IMR-90 (cell line): ENCODE data around the gene DCDC1. TPM values are rescaled to one million over a fixed set of nuclear protein-coding genes. Genes with fewer than 3 reads are reported as not detected.

Source experiments
- ATAC-seq: fragments of 200-7000 bp; cut with Tn5 transposase; 2 replicates; pipeline ENCODE4 v1.9.1; 2020; ENCODE audit warnings: low read depth, mild to moderate bottlenecking, moderate library complexity
- BruUV-seq: library from RNA; stranded (reverse); fragments of 400-500 nt; replicated peaks from 2 replicates; lab custom pipeline; 2021; lab: Mats Ljungman, UMichigan
- CTCF ChIA-PET: fragments of 300-600 bp; formaldehyde crosslinking; extraction: SDS; loops from one replicate; lab custom pipeline; 2021; ENCODE audit warnings: antibody characterized with exemption; lab: Yijun Ruan, JAX
- POLR2A ChIA-PET: fragments of 300-600 bp; sonication (Branson Sonifier 250); formaldehyde crosslinking; loops from one replicate; lab custom pipeline; 2022; ENCODE audit warnings: antibody characterized with exemption; ENCODE audit not compliant: unreplicated experiment; lab: Charles Lee
- DNase-seq: peaks from one replicate; pipeline ENCODE4 v3.0.0; 2013
- H2AFZ ChIP-seq: replicated peaks from 2 replicates; pipeline ENCODE3; 2013; ENCODE audit warnings: low read length, mild to moderate bottlenecking; ENCODE audit not compliant: poor library complexity
- H2AK5ac ChIP-seq: 2 replicates; pipeline ENCODE4 v1.6.1; 2013; ENCODE audit warnings: low read depth, low read length, inconsistent platforms
- H2AK9ac ChIP-seq: replicated peaks from 2 replicates; pipeline ENCODE3; 2013; ENCODE audit warnings: mild to moderate bottlenecking, low read depth, low read length, moderate library complexity; ENCODE audit not compliant: poor library complexity
- H2BK120ac ChIP-seq: 2 replicates; pipeline ENCODE4 v1.6.1; 2013; ENCODE audit warnings: low read depth, low read length, inconsistent platforms
- H2BK15ac ChIP-seq: 3 replicates; pipeline ENCODE4 v1.6.1; 2013; ENCODE audit warnings: low read depth, low read length, inconsistent platforms
- H2BK20ac ChIP-seq: 2 replicates; pipeline ENCODE4 v1.6.1; 2013; ENCODE audit warnings: low read depth, mild to moderate bottlenecking, inconsistent platforms, low read length, moderate library complexity
- H2BK5ac ChIP-seq: 2 replicates; pipeline ENCODE4 v1.6.1; 2013; ENCODE audit warnings: mild to moderate bottlenecking, low read depth, low read length, inconsistent platforms; ENCODE audit not compliant: poor library complexity, severe bottlenecking
- H3K14ac ChIP-seq: replicated peaks from 2 replicates; pipeline ENCODE4 v1.6.1; 2013; ENCODE audit warnings: low read depth, low read length, inconsistent platforms
- H3K18ac ChIP-seq: 2 replicates; pipeline ENCODE4 v1.6.1; 2013; ENCODE audit warnings: low read depth, low read length, control low read depth
- H3K23ac ChIP-seq: 2 replicates; pipeline ENCODE4 v1.6.1; 2013; ENCODE audit warnings: low read depth, low read length, inconsistent platforms
- H3K27ac ChIP-seq: 2 replicates; pipeline ENCODE4 v1.5.1; 2013; ENCODE audit warnings: mild to moderate bottlenecking, control low read depth, low read length; ENCODE audit not compliant: insufficient read depth
- H3K27me3 ChIP-seq: 2 replicates; pipeline ENCODE4 v1.6.1; 2013; ENCODE audit warnings: low read length; ENCODE audit not compliant: control insufficient read depth, insufficient read depth
- H3K36me3 ChIP-seq: 2 replicates; pipeline ENCODE4 v1.6.1; 2013; ENCODE audit warnings: low read length, mixed read lengths; ENCODE audit not compliant: control insufficient read depth, insufficient read depth
- H3K4ac ChIP-seq: 2 replicates; pipeline ENCODE4 v1.6.1; 2013; ENCODE audit warnings: low read depth, low read length, inconsistent platforms
- H3K4me1 ChIP-seq: 2 replicates; pipeline ENCODE4 v1.6.1; 2013; ENCODE audit warnings: low read length, mixed read lengths; ENCODE audit not compliant: control insufficient read depth, insufficient read depth
- H3K4me2 ChIP-seq: 2 replicates; pipeline ENCODE4 v1.6.1; 2013; ENCODE audit warnings: low read depth, mild to moderate bottlenecking, control low read depth, low read length, moderate library complexity
- H3K4me3 ChIP-seq: 2 replicates; pipeline ENCODE4 v1.5.1; 2013; ENCODE audit warnings: low read depth, mild to moderate bottlenecking, control low read depth, low read length, moderate library complexity; ENCODE audit not compliant: insufficient read depth
- H3K56ac ChIP-seq: 2 replicates; pipeline ENCODE4 v1.6.1; 2013; ENCODE audit warnings: low read length, inconsistent platforms; ENCODE audit not compliant: insufficient read depth; ENCODE audit errors: extremely low read depth
- H3K79me1 ChIP-seq, 2 experiments: 2 replicates each; pipeline ENCODE4 v1.6.1; 2013; ENCODE audit warnings: low read length in 2 of 2, inconsistent platforms in 1 of 2, low read depth in 1 of 2
- H3K9ac ChIP-seq: 2 replicates; pipeline ENCODE4 v1.6.1; 2013; ENCODE audit warnings: low read depth, low read length, control low read depth
- H3K9me1 ChIP-seq: 2 replicates; pipeline ENCODE4 v1.6.1; 2013; ENCODE audit warnings: low read length, inconsistent platforms; ENCODE audit not compliant: insufficient read depth
- H3K9me3 ChIP-seq: 2 replicates; pipeline ENCODE4 v1.6.1; 2013; ENCODE audit warnings: low read length; ENCODE audit not compliant: control insufficient read depth, insufficient read depth
- H4K20me1 ChIP-seq: 2 replicates; pipeline ENCODE4 v1.6.1; 2013; ENCODE audit warnings: low read length, inconsistent platforms; ENCODE audit not compliant: insufficient read depth
- H4K5ac ChIP-seq: 2 replicates; pipeline ENCODE4 v1.6.1; 2013; ENCODE audit warnings: mild to moderate bottlenecking, low read depth, low read length, control low read depth
- H4K8ac ChIP-seq, 2 experiments: 2 replicates each; pipeline ENCODE4 v1.6.1; 2013; ENCODE audit warnings: low read depth in 2 of 2, low read length in 2 of 2, control low read depth in 1 of 2, inconsistent platforms in 1 of 2
- H4K91ac ChIP-seq: 2 replicates; pipeline ENCODE4 v1.6.1; 2013; ENCODE audit warnings: low read depth, low read length, inconsistent platforms; ENCODE audit not compliant: insufficient read depth
- CEBPB ChIP-seq: IDR thresholded peaks from 2 replicates; pipeline ENCODE4 v1.6.1; 2012; ENCODE audit warnings: low read depth, low read length, improper control_type of control experiment
- CHD1 ChIP-seq: IDR thresholded peaks from 2 replicates; pipeline ENCODE4 v1.6.1; 2012; ENCODE audit warnings: low read depth, low read length, improper control_type of control experiment
- ELK1 ChIP-seq: fragments of 150-350 bp; IDR thresholded peaks from 2 replicates; pipeline ENCODE4 v1.6.1; 2016; ENCODE audit warnings: low read depth, mild to moderate bottlenecking, low read length, moderate library complexity, borderline replicate concordance
- FOS ChIP-seq: fragments of 150-350 bp; IDR thresholded peaks from 2 replicates; pipeline ENCODE4 v1.6.1; 2016; ENCODE audit warnings: low read depth, low read length
- MAFK ChIP-seq: IDR thresholded peaks from 2 replicates; pipeline ENCODE4 v1.6.1; 2012; ENCODE audit warnings: low read depth, low read length, improper control_type of control experiment
- MAZ ChIP-seq: IDR thresholded peaks from 2 replicates; pipeline ENCODE4 v1.6.1; 2012; ENCODE audit warnings: low read depth, mild to moderate bottlenecking, low read length, improper control_type of control experiment, moderate library complexity, borderline replicate concordance
- MXI1 ChIP-seq: IDR thresholded peaks from 2 replicates; pipeline ENCODE4 v1.6.1; 2012; ENCODE audit warnings: low read depth, mild to moderate bottlenecking, low read length, moderate library complexity, borderline replicate concordance
- NFE2L2 ChIP-seq: fragments of 150-350 bp; IDR thresholded peaks from 2 replicates; pipeline ENCODE4 v1.6.1; 2016; ENCODE audit warnings: low read depth, mild to moderate bottlenecking, low read length
- POLR2A ChIP-seq: IDR thresholded peaks from 2 replicates; pipeline ENCODE4 v1.6.1; 2012; ENCODE audit warnings: mild to moderate bottlenecking, low read depth, low read length
- RAD21 ChIP-seq: IDR thresholded peaks from 2 replicates; pipeline ENCODE4 v1.6.1; 2012; ENCODE audit warnings: low read length, improper control_type of control experiment
- RCOR1 ChIP-seq: IDR thresholded peaks from 2 replicates; pipeline ENCODE4 v1.6.1; 2012; ENCODE audit warnings: mild to moderate bottlenecking, low read length, improper control_type of control experiment; ENCODE audit not compliant: insufficient replicate concordance
- RFX5 ChIP-seq: IDR thresholded peaks from 2 replicates; pipeline ENCODE4 v1.8.0; 2012; ENCODE audit warnings: low read depth, mild to moderate bottlenecking, low read length, moderate library complexity
- SMC3 ChIP-seq: fragments of 150-350 bp; IDR thresholded peaks from 2 replicates; pipeline ENCODE4 v1.6.1; 2016; ENCODE audit warnings: low read depth, mild to moderate bottlenecking, antibody characterized with exemption, low read length, moderate library complexity
- WGBS, 2 experiments: methylation state at CpG; one replicate each; pipeline versions ENCODE4 v1.1.5 to v1.1.7; 2013; ENCODE audit warnings: missing lambda C conversion rate in 2 of 2; ENCODE audit not compliant: insufficient read length in 1 of 2; ENCODE audit errors: extremely low coverage in 2 of 2; 5-methylcytosine and 5-hydroxymethylcytosine counted together
- dilution Hi-C: fragments of 300-500 bp; cut with HindIII; formaldehyde crosslinking; loops from one replicate; pipeline ENCODE4 v1.14.3; 2018; ENCODE audit warnings: low sequenced_read_pairs; ENCODE audit not compliant: unreplicated experiment
- in situ Hi-C: fragments of 300-500 bp; cut with MboI; formaldehyde crosslinking; loops from 3 replicates; pipeline ENCODE4 v1.14.3; 2019; ENCODE audit warnings: low sequenced_read_pairs, inconsistent platforms, mixed read lengths
- intact Hi-C: fragments of 100-400 bp; cut with micrococcal nuclease; formaldehyde crosslinking; loops from 2 replicates; pipeline ENCODE4 v1.10.0; 2022
- polyA plus RNA-seq, 3 experiments: library from polyadenylated mRNA; depleted of rRNA; stranded (reverse); fragments of >200 nt; gene quantifications; 2 replicates each; pipeline ENCODE4 v1.2.3, GENCODE V29; 2012; ENCODE audit warnings: low replicate concordance in 1 of 3
- total RNA-seq: library from RNA; depleted of rRNA; stranded (reverse); fragments of >200 nt; gene quantifications from 2 replicates; pipeline ENCODE4 v1.2.3, GENCODE V29; 2012
- TF ChIP-seq, protein P1 (sequence below): fragments of 150-350 bp; IDR thresholded peaks from 2 replicates; pipeline ENCODE4 v1.6.1; 2017; ENCODE audit warnings: mild to moderate bottlenecking, antibody characterized with exemption, low read length, low read depth

The DCDC1 gene
- total and polyA plus RNA-seq, 2 of the 4 experiments (the other 2 are of a cell fraction) = not detected

GRCh38 chr11:30935861-30936260, 433.7 kb downstream of the DCDC1 start:
- WGBS, 2 experiments = no CpG with 5 or more reads among the region's 2 CpGs
- intact Hi-C loops (no loop called here), in situ Hi-C loops (no loop called here), dilution Hi-C loops (no loop called here)
- Histone ChIP-seq H3K9ac (no peak overlapping the region), H3K27me3 (no peaks in the 10 kb centered on the region), H2AK9ac (no peak overlapping the region), H3K23ac (no peak overlapping the region), H4K5ac (no peak overlapping the region), H3K79me1 (no peaks in the 10 kb centered on the region), H2BK5ac (no peak overlapping the region), H3K9me3 (no peaks in the 10 kb centered on the region), H3K4ac (no peak overlapping the region), H4K8ac (no peak overlapping the region), H3K4me3 (no peak overlapping the region), H3K56ac (no peak overlapping the region), H3K4me2 (no peak overlapping the region), H2AFZ (no peak overlapping the region), H2BK120ac (no peak overlapping the region), H3K36me3 (no peaks in the 10 kb centered on the region), H3K9me1 (no peaks in the 10 kb centered on the region), H3K14ac (no peak overlapping the region), H3K18ac (no peak overlapping the region), H2BK15ac (no peak overlapping the region), H3K27ac (no peak overlapping the region), H2AK5ac (no peak overlapping the region), H2BK20ac (no peak overlapping the region), H4K91ac (no peak overlapping the region), H4K20me1 (no peaks in the 10 kb centered on the region), H3K4me1 (no peaks in the 10 kb centered on the region)
- TF ChIP-seq MXI1 = no peak
- TF ChIP-seq MAZ = no peak
- TF ChIP-seq CEBPB = no peak
- no peak for TF ChIP-seq RFX5
- TF ChIP-seq FOS = no peak
- no peak for TF ChIP-seq POLR2A
- TF ChIP-seq RAD21 = no peak
- TF ChIP-seq SMC3 = no peak
- TF ChIP-seq MAFK = no peak
- no peak for TF ChIP-seq ELK1
- TF ChIP-seq NFE2L2 = no peak
- TF ChIP-seq, protein P1, sequence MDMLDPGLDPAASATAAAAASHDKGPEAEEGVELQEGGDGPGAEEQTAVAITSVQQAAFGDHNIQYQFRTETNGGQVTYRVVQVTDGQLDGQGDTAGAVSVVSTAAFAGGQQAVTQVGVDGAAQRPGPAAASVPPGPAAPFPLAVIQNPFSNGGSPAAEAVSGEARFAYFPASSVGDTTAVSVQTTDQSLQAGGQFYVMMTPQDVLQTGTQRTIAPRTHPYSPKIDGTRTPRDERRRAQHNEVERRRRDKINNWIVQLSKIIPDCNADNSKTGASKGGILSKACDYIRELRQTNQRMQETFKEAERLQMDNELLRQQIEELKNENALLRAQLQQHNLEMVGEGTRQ = no peak
- no peak for TF ChIP-seq RCOR1
- no peak for TF ChIP-seq CHD1
- POLR2A ChIA-PET = no interaction called here
- peak; percentile 19 for DNase-seq
- CTCF ChIA-PET = no interaction called here
- BruUV-seq = no TSS peak
- no peak for ATAC-seq
